T-helper 1 cell (primary cell): ENCODE measurements around the gene GPM6B.

Experiments used
- DNase-seq, 5 donors: peaks; one replicate each; pipeline ENCODE4 v3.0.0-alpha.2; 2012 to 2020
- total RNA-seq, 4 donors: gene quantifications; one replicate each; lab custom pipeline; 2026; lab: John Stamatoyannopoulos, UW

The GPM6B gene, protein sequence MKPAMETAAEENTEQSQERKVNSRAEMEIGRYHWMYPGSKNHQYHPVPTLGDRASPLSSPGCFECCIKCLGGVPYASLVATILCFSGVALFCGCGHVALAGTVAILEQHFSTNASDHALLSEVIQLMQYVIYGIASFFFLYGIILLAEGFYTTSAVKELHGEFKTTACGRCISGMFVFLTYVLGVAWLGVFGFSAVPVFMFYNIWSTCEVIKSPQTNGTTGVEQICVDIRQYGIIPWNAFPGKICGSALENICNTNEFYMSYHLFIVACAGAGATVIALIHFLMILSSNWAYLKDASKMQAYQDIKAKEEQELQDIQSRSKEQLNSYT
- total RNA-seq = 0 reads per million in 4 donors

DNA sequence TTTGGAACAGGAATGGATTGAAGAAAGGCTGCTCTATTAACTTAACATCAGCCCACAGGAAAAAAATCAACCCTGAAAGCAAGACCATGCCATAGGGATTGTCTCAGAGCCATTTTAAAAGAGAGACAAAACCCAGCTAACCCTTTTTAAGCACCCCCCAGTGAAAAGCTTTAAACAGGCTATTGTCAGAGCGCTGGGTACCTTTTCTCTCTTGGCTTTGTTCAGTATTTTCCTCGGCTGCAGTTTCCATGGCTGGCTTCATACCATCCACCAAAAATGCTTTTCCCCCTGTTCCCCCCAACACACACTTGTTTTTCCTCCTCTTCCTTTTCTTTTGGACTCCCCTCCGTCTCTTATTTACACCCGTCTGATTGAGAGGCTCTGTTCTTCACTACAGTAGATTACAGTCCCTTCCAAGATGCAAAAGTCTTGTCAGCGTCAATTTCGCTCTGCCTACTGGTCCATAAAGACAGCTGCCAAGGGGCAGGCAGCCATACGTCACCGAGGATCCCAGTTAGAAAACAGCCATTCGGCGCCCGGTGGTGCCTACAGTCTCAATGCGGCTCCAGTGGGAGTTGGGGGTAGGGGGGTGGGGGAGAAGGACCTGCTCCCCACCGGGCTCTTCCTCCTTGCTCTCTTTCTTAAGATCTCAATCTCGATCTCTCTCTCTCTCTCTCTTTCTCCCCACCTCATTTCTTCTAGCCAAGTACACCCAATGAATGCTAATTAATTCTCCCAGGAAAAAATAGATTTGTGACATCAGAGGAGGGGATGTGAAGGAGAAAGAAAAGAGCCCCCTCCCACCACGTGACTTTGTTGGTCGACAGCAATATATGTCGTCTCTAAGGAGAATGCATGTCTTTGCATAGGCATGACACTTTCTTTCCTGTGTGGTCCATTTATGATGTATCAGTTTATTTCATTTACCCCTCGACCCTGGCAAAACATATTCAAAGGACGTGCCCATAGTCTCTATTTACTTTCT, at the start of gene GPM6B:
GPM6B (minus strand) TSS at position 451 of the 985 bp plus-strand sequence; CDS start at position 262, 189 bp downstream.
- DNase-seq = no peak

DNA sequence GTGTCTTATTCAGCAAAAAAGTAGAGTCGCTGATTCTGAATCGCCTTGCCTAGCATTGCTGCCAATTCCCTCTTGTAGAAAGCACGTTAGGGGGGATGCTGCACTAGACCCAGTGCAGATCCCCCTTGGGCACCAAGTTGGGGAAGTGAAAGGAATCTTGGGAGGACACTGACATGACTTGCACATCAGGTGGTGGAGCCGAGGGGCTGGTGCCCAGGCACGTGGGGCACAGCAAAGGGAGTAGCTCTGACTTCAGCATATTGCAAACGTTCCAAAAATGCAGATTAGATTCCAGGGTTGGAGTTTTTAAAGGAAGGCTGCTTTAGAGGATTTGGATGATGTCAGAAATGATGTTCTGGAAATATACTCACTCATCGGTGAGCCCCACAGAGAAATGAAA, 47.4 kb upstream of the GPM6B start:
- no peak for DNase-seq

DNA sequence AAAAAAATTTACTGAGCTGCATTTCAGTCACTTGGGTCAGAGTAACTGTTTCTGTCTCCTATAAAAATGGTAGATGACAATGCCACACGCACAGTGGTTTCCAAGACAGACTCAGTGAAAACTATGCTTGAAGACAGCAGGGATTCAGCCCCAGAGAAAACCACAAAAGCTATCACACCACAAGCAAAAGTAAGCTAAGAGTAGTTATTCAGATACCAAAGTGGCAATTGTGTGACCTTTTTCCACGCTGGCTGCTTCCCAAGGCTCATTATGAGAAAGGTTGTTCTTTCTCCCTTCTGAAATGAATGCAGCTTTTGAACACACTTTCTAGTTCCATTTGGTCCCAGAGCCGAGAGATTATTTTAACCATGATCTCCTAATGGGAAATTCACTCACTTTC, 46.4 kb upstream of the GPM6B start:
- no peak for DNase-seq

DNA sequence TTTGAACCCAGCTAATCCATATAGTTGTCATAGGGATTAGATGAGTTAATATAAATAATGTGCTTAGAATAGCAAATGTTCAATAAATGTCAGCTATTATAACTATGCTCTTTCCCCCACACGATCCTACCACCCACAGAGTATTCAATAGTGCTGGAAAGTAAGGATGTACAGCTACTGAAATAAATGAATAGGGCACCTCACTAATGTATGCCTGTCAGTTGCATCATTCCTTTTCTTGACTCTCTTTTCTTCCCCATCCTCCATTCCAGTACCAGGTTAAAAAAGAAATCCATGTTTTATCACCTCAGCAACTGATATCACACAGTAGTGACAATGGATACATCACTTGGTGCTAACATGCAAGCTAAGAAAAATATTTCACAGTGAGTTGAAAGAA, 42.8 kb upstream of the GPM6B start:
- DNase-seq = no peak

DNA sequence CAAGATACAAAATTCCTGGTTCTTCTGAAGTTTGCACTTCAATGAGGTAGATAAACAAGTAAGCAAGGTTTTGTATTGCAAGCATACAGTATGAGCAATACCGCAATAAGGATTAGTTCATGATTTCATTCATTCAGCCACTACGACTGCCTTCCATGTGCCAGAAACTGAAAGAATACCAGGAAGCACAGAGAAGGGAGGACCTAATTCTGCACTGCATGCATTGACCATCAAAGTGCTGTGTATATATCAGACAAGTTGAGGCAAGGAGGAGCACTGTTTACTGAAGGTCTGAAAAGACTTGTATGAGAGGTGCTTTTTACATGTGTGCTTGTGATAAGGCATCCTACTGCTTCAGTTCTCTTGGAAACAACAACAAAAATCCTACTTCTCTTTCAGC, 40.9 kb upstream of the GPM6B start:
- no peak for DNase-seq

DNA sequence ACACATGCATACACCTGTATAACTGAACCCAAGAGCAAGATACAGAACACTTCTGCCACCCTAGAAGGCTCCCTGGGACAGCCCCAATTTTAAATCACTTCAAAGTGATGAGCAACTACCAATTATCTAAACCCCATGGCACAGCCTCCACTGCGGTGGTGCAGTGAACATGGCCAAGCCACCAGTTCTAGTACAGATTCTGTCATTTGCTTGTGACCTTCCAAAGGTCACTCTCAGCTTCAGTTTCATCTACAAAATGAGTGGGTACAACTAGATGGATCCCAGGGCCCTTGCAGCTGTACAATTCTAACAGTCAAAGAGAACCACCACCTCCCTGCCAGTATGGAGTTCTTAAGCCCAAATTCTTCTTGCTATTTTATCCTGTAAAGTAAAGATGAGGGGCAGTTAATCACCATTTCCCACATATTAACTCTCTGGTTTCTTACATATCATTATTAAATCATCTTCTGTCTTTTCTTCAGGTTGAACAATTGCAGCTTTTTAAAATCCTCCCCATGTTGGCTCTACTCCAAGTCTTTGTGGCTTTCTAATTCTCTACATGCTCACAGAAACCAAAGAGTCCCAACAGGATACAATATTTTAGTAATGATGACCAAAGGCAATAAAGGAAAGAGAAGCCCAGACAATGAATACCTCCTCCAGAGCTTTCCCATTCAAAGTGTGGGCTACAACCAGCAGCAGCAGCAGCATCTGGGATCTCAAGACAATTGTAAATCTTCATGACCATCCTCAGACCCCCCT, 39.0 kb upstream of the GPM6B start:
- no peak for DNase-seq

DNA sequence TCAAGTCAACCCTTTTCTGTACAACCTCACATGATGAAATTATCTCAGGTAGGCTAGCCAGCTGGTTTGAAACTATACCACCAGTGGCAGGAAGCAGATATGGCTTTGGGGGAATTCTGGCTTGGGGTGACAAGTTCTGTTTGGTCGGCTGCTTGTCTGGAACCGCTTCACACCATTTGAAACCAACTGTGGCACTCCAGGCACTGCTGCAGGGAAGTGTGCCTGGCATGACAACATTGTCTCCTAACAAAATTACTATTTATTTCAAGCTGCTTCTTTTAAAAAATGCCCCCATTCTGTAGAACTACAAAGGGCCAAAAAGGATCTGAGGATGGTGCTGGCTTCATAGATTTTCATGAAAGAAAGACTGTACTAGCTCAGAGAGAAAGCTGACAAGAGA, 37.1 kb upstream of the GPM6B start:
- no peak for DNase-seq

DNA sequence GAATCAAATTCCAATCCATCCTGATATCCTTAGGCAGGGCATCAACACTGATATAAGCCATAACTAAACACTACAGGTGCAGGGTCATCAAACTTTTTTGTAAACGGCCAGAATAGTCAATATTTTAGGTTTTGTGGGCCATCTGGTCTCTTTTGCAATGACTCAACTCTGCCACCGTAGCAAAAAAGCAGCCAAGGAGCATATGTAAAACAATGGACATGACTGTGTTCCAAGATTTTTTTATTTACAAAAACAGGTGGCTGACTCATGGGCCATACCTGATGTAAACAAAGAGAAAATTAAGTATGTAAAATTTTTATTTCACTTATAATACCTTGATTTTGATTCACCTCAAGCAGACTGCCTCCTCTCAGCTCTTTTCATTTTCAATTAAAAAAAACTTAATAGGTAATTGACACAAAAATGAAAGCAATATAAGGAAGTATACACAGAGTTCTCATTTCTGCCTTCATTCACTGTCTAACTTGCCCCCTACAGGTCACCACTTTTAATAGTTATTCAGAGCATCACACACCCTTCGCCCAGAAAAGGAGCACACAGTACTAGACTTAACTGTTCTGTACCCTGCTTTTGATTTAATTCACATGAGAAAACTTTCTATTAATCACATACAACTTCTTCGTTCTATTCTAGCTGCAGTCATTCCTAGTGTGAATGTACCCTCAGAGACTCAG, 35.3 kb upstream of the GPM6B start:
- no peak for DNase-seq

DNA sequence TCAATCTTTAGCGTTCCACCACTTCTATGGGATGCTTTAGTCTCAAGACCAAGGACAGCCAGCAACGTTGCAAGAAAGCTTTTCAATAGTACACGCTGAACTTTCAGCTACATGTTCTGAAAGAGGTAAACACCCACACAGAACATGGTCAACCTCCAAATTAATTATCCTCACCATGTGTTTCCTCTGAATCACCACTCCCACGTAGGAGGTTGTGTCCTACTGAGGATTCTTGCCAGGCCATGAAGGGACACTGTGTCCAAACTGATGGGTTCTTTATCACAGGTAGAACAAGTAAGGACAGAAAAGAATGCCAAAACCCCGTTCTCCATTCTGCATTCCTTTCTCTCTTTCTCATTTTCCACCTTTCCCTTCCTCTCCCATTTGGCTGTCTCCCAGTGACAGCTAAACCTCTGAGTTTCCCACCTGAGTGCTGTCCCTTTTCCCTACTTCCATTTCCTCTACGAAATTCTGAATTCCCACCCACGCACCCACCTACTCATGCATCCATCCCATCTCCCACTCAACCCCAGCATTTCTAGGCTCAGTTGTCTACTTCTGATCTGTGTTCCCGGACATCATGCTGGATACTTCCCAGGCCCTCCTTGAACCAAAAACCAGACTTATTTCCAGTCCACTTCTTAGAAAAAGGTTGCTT, 29.0 kb upstream of the GPM6B start:
- no peak for DNase-seq

DNA sequence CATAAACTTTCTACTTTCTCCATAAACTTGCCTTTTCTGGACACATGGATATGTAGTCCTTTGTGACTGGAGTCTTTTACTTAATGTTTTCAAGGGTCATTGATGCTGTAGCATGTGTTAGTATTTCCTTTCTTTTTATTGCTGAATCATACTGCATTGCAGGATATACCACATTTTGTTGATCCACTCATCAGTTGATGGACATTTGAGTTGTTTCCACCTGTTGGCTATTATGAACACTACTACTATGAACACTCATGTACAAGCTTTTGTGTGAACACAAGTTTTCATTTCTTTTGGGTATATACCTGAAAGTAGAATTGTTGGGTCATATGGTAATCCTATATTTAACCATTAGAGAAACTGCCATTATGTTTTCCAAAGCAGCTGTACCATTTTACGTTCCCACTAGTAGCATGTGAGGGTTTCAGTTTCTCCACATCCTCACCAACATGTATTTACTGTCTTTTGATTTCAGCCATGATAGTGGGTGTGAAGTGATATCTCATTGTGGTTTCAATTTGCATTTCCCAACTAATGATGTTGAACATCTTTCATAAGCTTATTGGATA, 26.3 kb upstream of the GPM6B start:
- no peak for DNase-seq

DNA sequence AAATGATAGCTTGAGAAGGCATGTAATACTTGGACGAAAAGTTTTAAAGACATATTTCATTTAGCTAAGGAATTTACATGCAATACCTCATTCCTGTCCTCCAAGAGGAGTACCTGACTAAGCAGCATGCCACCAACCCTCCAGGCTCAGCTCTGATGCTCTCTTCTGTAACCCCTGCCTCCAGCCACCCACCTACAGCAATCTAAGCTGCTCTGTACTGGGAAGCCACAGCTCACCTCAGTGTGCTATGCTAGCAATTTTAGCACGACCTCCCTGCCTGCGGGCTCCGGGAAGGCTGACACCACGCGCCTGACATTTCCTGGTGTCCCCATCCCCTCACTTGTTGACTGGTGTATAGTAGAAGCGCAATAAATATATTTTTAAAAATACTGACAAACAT, 23.2 kb upstream of the GPM6B start:
- no peak for DNase-seq

DNA sequence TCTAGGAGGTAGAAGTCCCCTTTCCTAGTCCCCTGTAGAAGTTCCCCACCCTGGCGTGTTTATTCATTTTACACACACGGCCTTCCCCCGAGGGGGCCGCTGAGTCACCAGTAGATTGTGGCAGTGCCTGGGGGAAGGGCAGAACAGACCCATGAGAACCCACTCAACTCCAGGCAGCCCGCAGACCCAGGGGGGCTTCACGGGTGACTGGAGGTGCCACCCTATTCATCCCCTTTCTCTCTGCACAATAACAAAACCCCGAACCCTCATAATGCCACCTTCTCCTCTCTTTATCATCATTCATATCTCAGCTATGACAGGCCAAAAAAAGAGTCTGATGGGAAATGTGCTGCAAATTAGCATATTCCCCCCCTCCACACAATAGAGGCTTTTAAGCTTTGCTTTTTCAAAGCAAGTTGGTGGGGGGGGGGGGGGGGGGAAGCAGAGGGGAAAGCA, 20.4 kb upstream of the GPM6B start:
- DNase-seq = no peak

DNA sequence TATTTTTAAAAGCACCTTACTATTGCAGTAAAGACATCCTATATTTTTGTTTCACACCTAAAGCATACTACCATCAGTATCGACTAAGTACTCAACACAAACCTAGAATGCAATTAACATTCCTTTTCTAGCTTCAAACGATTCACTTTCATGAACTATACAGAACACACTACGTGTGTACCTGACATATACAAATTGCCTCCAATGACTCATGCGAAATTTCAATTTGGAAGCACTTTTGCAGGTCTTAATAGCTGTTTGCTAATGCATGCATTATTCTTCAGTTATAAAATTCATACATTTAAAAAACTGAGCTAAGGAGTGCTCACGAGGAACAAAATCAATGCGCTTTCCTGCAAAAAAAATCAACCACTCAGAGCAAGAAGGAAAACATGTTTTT, 19.7 kb upstream of the GPM6B start:
- DNase-seq = no peak

DNA sequence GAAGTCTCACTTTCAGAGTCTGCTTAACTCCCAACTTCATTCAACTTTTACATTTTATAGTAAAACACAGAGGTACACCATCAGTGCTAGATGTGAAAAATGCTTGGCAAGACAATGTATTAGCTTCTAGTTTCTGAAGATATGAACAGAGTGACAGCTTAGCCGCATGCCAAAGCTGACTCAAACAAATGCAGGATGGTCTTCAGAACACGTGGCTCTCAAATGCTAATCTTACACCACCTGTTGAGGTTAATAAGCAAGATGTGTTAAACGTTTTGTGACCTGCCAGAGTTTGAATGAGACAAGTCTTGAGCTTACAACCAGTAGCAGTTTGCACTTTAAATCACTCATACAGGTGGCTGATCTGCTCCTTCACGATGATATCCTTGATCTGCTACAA, 18.9 kb upstream of the GPM6B start:
- DNase-seq = no peak

DNA sequence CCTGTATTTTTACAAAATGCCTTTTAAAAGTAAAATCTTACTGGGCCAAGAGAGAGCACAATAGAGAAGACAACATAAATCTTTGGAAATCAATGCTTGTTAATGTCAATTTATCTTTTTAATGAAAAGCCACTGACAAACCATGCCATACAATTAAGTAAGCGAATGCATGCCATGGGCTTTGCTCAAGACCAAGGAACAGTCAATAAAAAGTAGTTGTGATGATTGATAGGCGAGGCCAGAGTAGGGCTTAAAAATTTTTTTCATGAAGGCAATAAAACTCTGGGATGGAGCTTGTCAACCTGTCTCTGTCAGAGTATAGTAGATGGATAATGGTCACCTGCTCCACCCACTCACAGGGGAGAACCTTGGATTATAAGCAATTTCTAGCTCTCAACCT, 17.5 kb upstream of the GPM6B start:
- DNase-seq = no peak

DNA sequence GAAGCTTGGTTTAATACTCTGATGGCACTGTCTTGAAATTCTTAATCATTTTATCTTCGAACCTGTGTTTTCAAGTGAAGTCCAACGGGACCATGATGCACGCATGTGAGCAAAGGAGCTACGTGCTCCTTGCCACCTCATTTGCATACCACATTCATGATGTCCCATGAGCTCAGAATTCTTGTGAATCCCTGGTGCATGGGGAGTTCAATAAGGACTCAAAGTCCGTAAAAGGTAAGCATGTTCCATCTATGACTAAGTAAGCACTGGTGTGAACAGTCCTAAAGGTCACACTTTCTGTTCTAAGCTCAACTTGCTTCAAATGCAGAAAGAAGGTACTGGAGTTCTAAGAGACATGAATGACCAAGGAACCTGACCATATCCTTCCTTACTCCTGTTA, 13.1 kb upstream of the GPM6B start:
- DNase-seq = no peak

DNA sequence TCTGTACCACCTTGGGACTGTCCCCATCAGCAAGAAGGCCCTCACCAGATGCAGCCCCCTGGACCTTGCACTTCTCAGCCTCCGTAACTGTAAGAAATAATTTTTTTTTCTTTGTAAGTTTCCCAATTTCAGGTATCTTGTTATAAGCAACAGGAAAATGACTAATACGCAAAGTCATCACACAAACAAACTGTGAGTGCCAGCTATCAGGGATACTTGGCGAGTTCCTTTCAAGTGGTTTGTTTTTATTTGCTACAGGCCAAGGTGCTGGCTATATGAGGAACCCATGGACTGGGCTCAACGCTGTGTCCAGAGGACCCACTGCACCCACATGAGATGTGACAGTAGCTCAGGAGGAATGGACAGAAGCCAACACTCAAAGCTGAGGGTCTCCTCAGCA, 11.5 kb upstream of the GPM6B start:
- DNase-seq = no peak

DNA sequence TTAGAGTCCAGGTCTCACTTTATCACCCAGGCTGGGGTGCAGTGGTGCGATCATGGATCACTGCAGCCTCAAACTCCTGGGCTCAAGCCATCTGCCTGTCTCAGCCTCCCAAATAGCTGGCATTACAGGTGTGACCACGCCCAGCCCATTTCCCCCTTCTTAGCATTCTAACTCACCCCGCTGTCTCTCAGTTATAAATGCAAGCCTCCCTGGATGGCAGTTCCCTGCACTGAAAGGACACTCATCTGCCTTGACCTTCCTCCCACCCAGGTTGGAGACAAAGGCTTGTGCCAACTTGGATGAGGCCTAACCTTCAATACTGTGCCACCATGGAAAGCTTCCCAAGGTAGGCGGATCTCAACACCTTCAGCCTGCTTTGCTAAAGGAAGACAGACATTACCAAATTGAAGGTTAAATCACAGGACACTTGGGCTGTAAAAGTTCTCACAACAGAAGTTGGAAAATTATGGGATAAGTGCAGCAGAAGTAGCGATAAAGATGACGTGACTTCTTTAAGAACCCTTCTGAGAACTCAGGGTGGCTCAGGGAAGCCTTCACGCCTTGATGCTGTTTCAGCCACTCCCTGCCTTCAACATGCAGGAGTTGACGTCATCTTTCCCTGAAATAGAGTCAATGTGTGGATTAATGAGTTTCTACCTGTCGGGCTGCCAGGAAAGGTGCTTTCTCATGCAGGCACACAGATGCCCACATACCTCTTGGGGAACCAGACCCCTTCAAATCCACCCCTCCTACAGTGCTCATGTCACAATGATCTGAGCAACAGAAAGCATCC, 10.6 kb upstream of the GPM6B start:
- DNase-seq = no peak

DNA sequence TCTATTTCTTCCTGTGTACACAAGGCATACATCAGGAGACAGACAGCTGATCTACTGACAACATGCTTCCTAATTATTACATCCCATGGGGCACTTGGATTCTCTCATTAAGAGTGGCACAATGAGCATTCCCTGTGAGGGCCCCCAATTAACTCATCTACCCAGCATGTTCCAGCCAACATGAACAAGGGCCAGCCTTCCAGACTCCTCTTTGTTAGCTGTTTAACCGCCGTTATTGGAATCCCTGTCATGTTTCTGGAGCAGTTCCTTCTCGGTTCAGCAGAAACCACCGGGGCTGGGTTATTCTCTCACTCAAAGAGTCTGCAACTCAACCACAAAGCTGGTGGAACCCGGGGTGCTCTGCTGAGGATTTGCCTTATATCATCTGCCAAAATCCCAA, 9.9 kb upstream of the GPM6B start:
- no peak for DNase-seq

DNA sequence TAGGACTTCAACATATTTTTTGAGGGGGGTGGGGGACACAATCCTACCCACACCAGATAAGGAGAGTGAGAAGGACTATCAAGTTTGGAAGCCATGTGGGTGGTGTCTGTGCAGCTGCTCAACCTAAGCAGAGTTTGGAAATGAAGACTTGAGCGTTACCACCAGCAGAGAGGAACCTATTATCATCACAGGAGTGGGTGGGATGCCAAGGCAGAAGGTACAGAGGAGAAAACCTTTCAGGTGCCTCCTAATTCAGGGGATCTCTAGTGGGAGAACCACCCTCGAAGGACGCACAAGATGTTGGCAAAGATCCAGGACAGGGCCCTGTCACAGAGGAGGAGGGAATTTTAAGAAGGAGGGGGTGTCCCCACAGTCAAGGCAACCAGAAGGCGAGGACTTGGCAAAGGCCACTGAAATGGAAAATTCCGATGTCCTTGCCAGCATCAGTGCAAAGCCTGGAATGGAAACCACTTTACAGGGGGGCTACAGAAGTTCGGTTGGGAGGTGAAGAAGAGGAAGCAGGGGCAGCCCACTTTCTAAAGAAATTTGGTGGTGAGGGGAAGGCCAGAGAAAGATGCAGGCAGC, 8.4 kb upstream of the GPM6B start:
- no peak for DNase-seq
